K562 (cell line): ENCODE data around the gene RABL2A. TPM values are rescaled to one million over a fixed set of nuclear protein-coding genes. Genes with fewer than 3 reads are reported as not detected.
A peak's percentile ranks its signal among the peaks of the same experiment; 100 is the strongest.
"Not testable (repeated sequence)": the region's sequence is repeated elsewhere in the genome, so short reads cannot be mapped to it uniquely, and the experiment has no call there.

ENCODE experiments used
- ATAC-seq: fragments of 200-7000 bp; cut with Tn5 transposase; 3 replicates; pipeline ENCODE4 v1.9.1; 2020; ENCODE audit warnings: moderate library complexity
- BruUV-seq: library from RNA; stranded (reverse); fragments of 400-500 nt; replicated peaks from 2 replicates; lab custom pipeline; 2021; lab: Mats Ljungman, UMichigan
- CTCF ChIA-PET: fragments of 300-600 bp; formaldehyde crosslinking; extraction: SDS; loops from one replicate; lab custom pipeline; 2021; ENCODE audit warnings: low intra/inter-chr PET ratio; lab: Yijun Ruan, JAX
- POLR2A ChIA-PET: fragments of 300-600, 350-650 bp; sonication (Branson Sonifier 250); formaldehyde crosslinking; extraction: SDS; loops from one replicate; lab custom pipeline; 2021; ENCODE audit warnings: antibody characterized with exemption, inconsistent platforms; lab: Yijun Ruan, JAX
- DNase-seq, 4 experiments: peaks; one replicate each; pipeline versions ENCODE4 v3.0.0 to v3.0.0-alpha.2; 2011 to 2018; ENCODE audit warnings: low spot score in 3 of 4, mixed read lengths in 3 of 4; ENCODE audit errors: extremely low read depth in 1 of 4
- FAIRE-seq: peaks from 2 replicates; lab custom pipeline; 2011; peaks lifted over from hg19 to GRCh38; lab: Jason Lieb, UNC
- H2AFZ ChIP-seq: 2 replicates; pipeline ENCODE4 v1.6.0; 2011; ENCODE audit warnings: low read depth, low read length, control low read depth, inconsistent platforms
- H3K27ac ChIP-seq: fragments of 200-600 bp; 3 replicates; pipeline ENCODE4 v1.8.0; 2011; ENCODE audit warnings: low read depth, mild to moderate bottlenecking, control low read depth, inconsistent platforms, low read length, moderate library complexity, mixed read lengths; ENCODE audit errors: extremely low read depth
- H3K27me3 ChIP-seq, 2 experiments: fragments of 300-600 bp in 1 of 2; 2 replicates in 1 of 2; 3 replicates in 1 of 2; pipeline versions ENCODE4 v1.6.0 to v1.8.0; 2011; ENCODE audit warnings: inconsistent platforms in 2 of 2, low read length in 2 of 2, mild to moderate bottlenecking in 1 of 2, mixed read lengths in 1 of 2, moderate library complexity in 1 of 2; ENCODE audit not compliant: control insufficient read depth in 2 of 2, insufficient read depth in 2 of 2
- H3K36me3 ChIP-seq: fragments of 300-600 bp; 3 replicates; pipeline ENCODE4 v1.8.0; 2011; ENCODE audit warnings: mild to moderate bottlenecking, low read length, inconsistent platforms; ENCODE audit not compliant: control insufficient read depth, insufficient read depth
- H3K4me1 ChIP-seq, 2 experiments: fragments of 200-600 bp in 1 of 2; replicated peaks in 1 of 2; 2 replicates in 1 of 2; 3 replicates in 1 of 2; pipeline versions ENCODE4 v1.5.1 to v1.8.0; 2011; ENCODE audit warnings: inconsistent platforms in 2 of 2, low read length in 2 of 2, mild to moderate bottlenecking in 1 of 2, mixed read lengths in 1 of 2, moderate library complexity in 1 of 2; ENCODE audit not compliant: control insufficient read depth in 2 of 2, insufficient read depth in 2 of 2
- H3K4me2 ChIP-seq: 2 replicates; pipeline ENCODE4 v1.6.1; 2011; ENCODE audit warnings: low read length, control low read depth, inconsistent platforms, mixed read lengths; ENCODE audit not compliant: insufficient read depth
- H3K4me3 ChIP-seq: fragments of 200-600 bp; sonication (generic), shearing (Covaris generic); 2 replicates; pipeline ENCODE4 v1.5.1; 2016; ENCODE audit warnings: control low read depth, inconsistent platforms
- H3K79me2 ChIP-seq: fragments of 200-600 bp; 3 replicates; pipeline ENCODE4 v1.8.0; 2011; ENCODE audit warnings: low read length, inconsistent platforms; ENCODE audit not compliant: control insufficient read depth, insufficient read depth
- H3K9ac ChIP-seq, 2 experiments: 2 replicates each; pipeline versions ENCODE4 v1.6.0 to v1.6.1; 2011; ENCODE audit warnings: low read depth in 2 of 2, low read length in 2 of 2, control low read depth in 1 of 2, inconsistent platforms in 1 of 2, mild to moderate bottlenecking in 1 of 2, mixed read lengths in 1 of 2; ENCODE audit not compliant: insufficient read depth in 1 of 2
- H3K9me1 ChIP-seq: one replicate; pipeline ENCODE4 v1.6.0; 2011; ENCODE audit warnings: inconsistent platforms, mild to moderate bottlenecking, low read length, moderate library complexity; ENCODE audit not compliant: control insufficient read depth, insufficient read depth
- H3K9me3 ChIP-seq: replicated peaks from 2 replicates; pipeline ENCODE4 v1.5.1; 2011; ENCODE audit warnings: low read depth, low read length, inconsistent platforms; ENCODE audit not compliant: control insufficient read depth, insufficient read depth
- H4K20me1 ChIP-seq: replicated peaks from 2 replicates; pipeline ENCODE4 v1.6.1; 2011; ENCODE audit warnings: low read length, inconsistent platforms, mixed read lengths; ENCODE audit not compliant: control insufficient read depth, insufficient read depth
- ATF1 ChIP-seq, 2 experiments: fragments of 450-650 bp in 1 of 2; IDR thresholded peaks; 2 replicates each; pipeline ENCODE4 v1.6.1; 2016; ENCODE audit warnings: missing compliant biosample characterization in 1 of 2, missing genetic modification characterization in 1 of 2
- BCL6 ChIP-seq: fragments of 250-450 bp; sonication (Bioruptor Pico); IDR thresholded peaks from 2 replicates; pipeline ENCODE4 v1.4.0; 2020
- HMGXB4 ChIP-seq: sonication (generic); formaldehyde crosslinking; IDR thresholded peaks from 2 replicates; pipeline ENCODE4 v1.8.1; 2023; ENCODE audit warnings: mild to moderate bottlenecking, missing genetic modification reagents
- MAX ChIP-seq: sonication (generic); formaldehyde crosslinking; IDR thresholded peaks from 2 replicates; pipeline ENCODE4 v1.9.0; 2022; ENCODE audit warnings: mild to moderate bottlenecking, missing genetic modification reagents
- MIER1 ChIP-seq: fragments of 450-650 bp; IDR thresholded peaks from 2 replicates; pipeline ENCODE4 v1.6.1; 2016; ENCODE audit warnings: antibody characterized with exemption, mild to moderate bottlenecking, low read depth
- NFRKB ChIP-seq: fragments of 450-650 bp; IDR thresholded peaks from 2 replicates; pipeline ENCODE4 v1.6.1; 2016; ENCODE audit warnings: low read depth
- PPARD ChIP-seq: fragments of 250-450 bp; sonication (Bioruptor Pico); IDR thresholded peaks from 2 replicates; pipeline ENCODE4 v1.8.0; 2022; ENCODE audit warnings: inconsistent platforms, mild to moderate bottlenecking, moderate library complexity
- PURB ChIP-seq: sonication (generic); formaldehyde crosslinking; IDR thresholded peaks from 2 replicates; pipeline ENCODE4 v1.9.0; 2021; ENCODE audit warnings: low read depth, mild to moderate bottlenecking, missing genetic modification reagents
- SNIP1 ChIP-seq: fragments of 450-650 bp; IDR thresholded peaks from 2 replicates; pipeline ENCODE4 v1.7.1; 2017; ENCODE audit warnings: low read depth, mild to moderate bottlenecking
- ZNF197 ChIP-seq: fragments of 200-800 bp; sonication (Bioruptor generic); IDR thresholded peaks from 2 replicates; pipeline ENCODE4 v1.6.1; 2016; ENCODE audit warnings: low read depth, missing genetic modification characterization, missing compliant biosample characterization
- WGBS: fragments of 100-300 bp; shearing (Covaris generic); methylation state at CpG from one replicate; pipeline ENCODE4 v1.1.6; 2016; ENCODE audit warnings: low coverage, mixed read lengths; ENCODE audit not compliant: insufficient coverage; ENCODE audit errors: missing lambda C conversion rate; 5-methylcytosine and 5-hydroxymethylcytosine counted together
- in situ Hi-C: fragments of 300-500 bp; cut with MboI; formaldehyde crosslinking; loops from 4 replicates; pipeline ENCODE4 v1.15.0; 2018; ENCODE audit warnings: inconsistent platforms, mixed read lengths
- intact Hi-C: fragments of 100-400 bp; cut with micrococcal nuclease; formaldehyde crosslinking; loops from 2 replicates; pipeline ENCODE4 v1.14.2; 2022
- polyA plus RNA-seq, 8 experiments: library from polyadenylated mRNA; depleted of rRNA in 4 of 8; stranded (reverse) in 5 of 8; unstranded in 3 of 8; fragments of >200 nt; fragmentation: Nextera tagmentation in 2 of 8; fragmentation: Illumina TruSeq in 1 of 8; extraction: Ambion mirVana in 2 of 8; extraction: Trizol in 1 of 8; gene quantifications; 2 replicates each; pipeline versions ENCODE4 v1.2.1 to v1.2.3, GENCODE V29; 2011 to 2014; ENCODE audit warnings: inconsistent platforms in 1 of 8, missing spikeins in 1 of 8
- total RNA-seq, 7 experiments: library from RNA; depleted of rRNA in 6 of 7; stranded (reverse); fragments of >200 nt in 6 of 7; fragmentation: Illumina TruSeq in 2 of 7; extraction: Trizol in 2 of 7; gene quantifications; 2 replicates each; pipeline versions ENCODE4 v1.2.1 to v1.2.3, GENCODE V29; 2011 to 2021; ENCODE audit warnings: low replicate concordance in 1 of 7
- TF ChIP-seq, protein P1 (sequence below): sonication (generic); formaldehyde crosslinking; IDR thresholded peaks from 2 replicates; pipeline ENCODE4 v1.8.0; 2022; ENCODE audit warnings: mild to moderate bottlenecking, missing genetic modification reagents
- TF ChIP-seq, protein P2 (sequence below): fragments of 450-650 bp; formaldehyde crosslinking; IDR thresholded peaks from 2 replicates; pipeline ENCODE4 v1.4.0; 2020; ENCODE audit warnings: mild to moderate bottlenecking

The RABL2A gene
- total and polyA plus RNA-seq, 9 of the 15 experiments (the other 6 are each of a cell fraction or from before 2014, with no cell fraction given), result 0.27 to 5.8 (median 3.2) TPM

- BruUV-seq, H3K4me1 ChIP-seq, H2AFZ ChIP-seq, H3K9me3 ChIP-seq, H3K9me1 ChIP-seq, intact Hi-C loops, H3K27me3 ChIP-seq, DNase-seq, FAIRE-seq, H3K27ac ChIP-seq, H4K20me1 ChIP-seq, POLR2A ChIA-PET, CTCF ChIA-PET, H3K36me3 ChIP-seq, H3K79me2 ChIP-seq, H3K4me3 ChIP-seq, H3K4me2 ChIP-seq, in situ Hi-C loops, H3K9ac ChIP-seq: not testable (repeated sequence)
- WGBS, result 47% methylated on average over 18 of the region's 21 CpGs
- peak; percentile 31; the same call in 2 of the 3 replicates for ATAC-seq
These were observed 41.9 kb downstream of the RABL2A start for GRCh38 chr2:113669013-113669412.

DNA sequence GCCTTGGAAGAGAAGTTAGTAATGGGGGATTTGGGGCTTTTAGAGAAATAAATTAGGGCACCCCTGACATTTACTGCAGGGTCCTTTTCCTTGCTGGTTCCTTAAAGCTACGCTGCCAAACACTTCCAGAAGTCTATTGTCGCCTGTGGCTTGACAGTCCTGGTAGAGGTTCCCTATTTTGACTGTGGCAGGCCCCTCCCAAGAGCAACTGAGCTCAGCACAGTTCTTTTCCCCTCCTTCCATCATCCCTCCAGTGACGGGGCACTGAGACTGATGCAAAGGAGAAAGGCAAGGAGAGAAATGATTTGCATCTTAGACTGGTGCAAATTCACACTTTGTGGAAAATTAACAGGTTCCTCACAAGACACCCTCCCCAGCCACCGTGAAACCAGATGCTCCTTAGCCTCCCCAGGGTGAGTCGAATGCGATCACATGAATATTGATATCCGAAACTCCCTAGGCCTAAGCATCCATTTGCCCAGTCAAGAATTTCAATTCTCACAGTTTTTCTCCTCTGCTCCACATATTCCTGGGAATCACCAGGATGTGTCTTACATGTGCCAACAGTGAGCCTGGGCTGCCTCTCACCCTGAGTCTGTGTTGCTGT lies 45.4 kb downstream of the RABL2A start:
- Histone ChIP-seq H3K79me2 (no peaks in the 10 kb centered on the region), H3K4me1 (peaks cover 3 to 11% of the 10 kb centered on the region in 2 experiments; a peak in 3 of 5 replicates), H3K27me3 (peaks cover 0 to 7% of the 10 kb centered on the region in 2 experiments; a peak in 1 of 5 replicates), H3K9me3 (no peaks in the 10 kb centered on the region), H3K4me2 (no peak overlapping the region), H3K27ac (no peak overlapping the region), H3K9me1 (no peaks in the 10 kb centered on the region), H3K4me3 (no peak overlapping the region), H3K9ac (no peak overlapping the region), H4K20me1 (no peaks in the 10 kb centered on the region), H2AFZ (no peak overlapping the region), H3K36me3 (no peaks in the 10 kb centered on the region)
- 17% methylated on average over 7 of the region's 7 CpGs for WGBS
- POLR2A ChIA-PET, result no interaction called here
- CTCF ChIA-PET, result no interaction called here
- intact Hi-C loops (no loop called here), in situ Hi-C loops (no loop called here)
- no peak for FAIRE-seq
- no peak for ATAC-seq
- DNase-seq, result no peak
- BruUV-seq, result no TSS peak
- TF ChIP-seq HMGXB4 (no peak), MAX (CRISPR knock-in tag) (no peak), PPARD (CRISPR knock-in tag) (no peak), NFRKB (no peak), PURB (CRISPR knock-in tag) (no peak), MIER1 (no peak), SNIP1 (no peak), ZNF197 (CRISPR knock-in tag) (no peak), BCL6 (CRISPR knock-in tag) (no peak), ATF1 (CRISPR knock-in tag; IDR thresholded peaks at IDR 0.05) (no peak), ATF1 (tag; IDR thresholded peaks at IDR 0.05) (no peak)
- TF ChIP-seq, protein P1, sequence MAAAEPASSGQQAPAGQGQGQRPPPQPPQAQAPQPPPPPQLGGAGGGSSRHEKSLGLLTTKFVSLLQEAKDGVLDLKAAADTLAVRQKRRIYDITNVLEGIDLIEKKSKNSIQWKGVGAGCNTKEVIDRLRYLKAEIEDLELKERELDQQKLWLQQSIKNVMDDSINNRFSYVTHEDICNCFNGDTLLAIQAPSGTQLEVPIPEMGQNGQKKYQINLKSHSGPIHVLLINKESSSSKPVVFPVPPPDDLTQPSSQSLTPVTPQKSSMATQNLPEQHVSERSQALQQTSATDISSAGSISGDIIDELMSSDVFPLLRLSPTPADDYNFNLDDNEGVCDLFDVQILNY (CRISPR knock-in tag), result no peak
- TF ChIP-seq, protein P2, sequence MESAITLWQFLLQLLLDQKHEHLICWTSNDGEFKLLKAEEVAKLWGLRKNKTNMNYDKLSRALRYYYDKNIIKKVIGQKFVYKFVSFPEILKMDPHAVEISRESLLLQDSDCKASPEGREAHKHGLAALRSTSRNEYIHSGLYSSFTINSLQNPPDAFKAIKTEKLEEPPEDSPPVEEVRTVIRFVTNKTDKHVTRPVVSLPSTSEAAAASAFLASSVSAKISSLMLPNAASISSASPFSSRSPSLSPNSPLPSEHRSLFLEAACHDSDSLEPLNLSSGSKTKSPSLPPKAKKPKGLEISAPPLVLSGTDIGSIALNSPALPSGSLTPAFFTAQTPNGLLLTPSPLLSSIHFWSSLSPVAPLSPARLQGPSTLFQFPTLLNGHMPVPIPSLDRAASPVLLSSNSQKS, result no peak
